IgD-negative memory B cell (primary cell): ENCODE data around the gene LRRC37B. TPM values are rescaled to one million over a fixed set of nuclear protein-coding genes. Genes with fewer than 3 reads are reported as not detected.

ENCODE experiments used
- H3K27ac Mint-ChIP-seq, 3 donors: one replicate each; pipeline ENCODE4 v1.8.0; 2020 to 2022; ENCODE audit warnings: mild to moderate bottlenecking in 3 of 3, mixed read lengths in 3 of 3, moderate library complexity in 1 of 3
- H3K27me3 Mint-ChIP-seq: one replicate; pipeline ENCODE4 v1.8.0; 2021; ENCODE audit warnings: mixed read lengths
- H3K36me3 Mint-ChIP-seq: one replicate; pipeline ENCODE4 v1.8.0; 2020; ENCODE audit warnings: mild to moderate bottlenecking, mixed read lengths
- H3K4me1 Mint-ChIP-seq, 3 donors: one replicate each; pipeline ENCODE4 v1.8.0; 2020 to 2022; ENCODE audit warnings: mixed read lengths in 3 of 3, mild to moderate bottlenecking in 1 of 3
- H3K4me3 Mint-ChIP-seq, 4 donors: one replicate each; pipeline ENCODE4 v1.8.0; 2020 to 2022; ENCODE audit warnings: mild to moderate bottlenecking in 4 of 4, mixed read lengths in 4 of 4, moderate library complexity in 3 of 4
- H3K9me3 Mint-ChIP-seq, 3 donors: one replicate each; pipeline ENCODE4 v1.8.0; 2020 to 2021; ENCODE audit warnings: mixed read lengths in 3 of 3, mild to moderate bottlenecking in 1 of 3
- polyA plus RNA-seq: library from polyadenylated mRNA; unstranded; fragments of 300-500 nt; fragmentation: Illumina TruSeq; gene quantifications from one replicate; pipeline ENCODE4 v1.2.3, GENCODE V29; 2021

LRRC37B gene
- polyA plus RNA-seq, 1 donor from 2014 or later, result 3.9 TPM

- Mint-ChIP-seq H3K4me3 (no peak overlapping the region), H3K27ac (no peak overlapping the region), H3K4me1 (peaks cover 0 to 5% (median 4%) of the 10 kb centered on the region in 3 donors), H3K36me3 (no peaks in the 10 kb centered on the region), H3K9me3 (no peaks in the 10 kb centered on the region), H3K27me3 (peaks cover 6% of the 10 kb centered on the region)
These were observed 93.9 kb downstream of the LRRC37B start for GRCh38 chr17:32100971-32101631.

GRCh38 chr17:32102172-32102571, 95.0 kb downstream of the LRRC37B start:
- Mint-ChIP-seq H3K36me3 (no peaks in the 10 kb centered on the region), H3K27ac (no peak overlapping the region), H3K4me3 (no peak overlapping the region)

GRCh38 chr17:32102646-32103186, 95.5 kb downstream of the LRRC37B start:
- peaks cover 2% of the 10 kb centered on the region for H3K27me3 Mint-ChIP-seq
- H3K27ac Mint-ChIP-seq, result no peak overlapping the region
- no peak overlapping the region for H3K4me3 Mint-ChIP-seq
- no peaks in the 10 kb centered on the region for H3K9me3 Mint-ChIP-seq
- peaks cover 0 to 7% (median 2%) of the 10 kb centered on the region in 3 donors for H3K4me1 Mint-ChIP-seq
- H3K36me3 Mint-ChIP-seq, result no peaks in the 10 kb centered on the region

More at GRCh38 chr17:32102172-32102571, 95.0 kb downstream of the LRRC37B start:
- peaks cover 0 to 6% (median 2%) of the 10 kb centered on the region in 3 donors for H3K4me1 Mint-ChIP-seq
- H3K27me3 Mint-ChIP-seq, result peaks cover 3% of the 10 kb centered on the region
- H3K9me3 Mint-ChIP-seq, result no peaks in the 10 kb centered on the region

Other genes with a start within 250 kb of the LRRC37B start
- 35.4 TPM for gene COPRS, start 148.1 kb upstream of the LRRC37B start, polyA plus RNA-seq
- gene UTP6, start 105.7 kb upstream of the LRRC37B start, polyA plus RNA-seq, result 66.3 TPM
- gene SUZ12, start 70.4 kb upstream of the LRRC37B start, polyA plus RNA-seq, result 25.0 TPM
- 17.0 TPM for gene RHOT1, start 135.1 kb downstream of the LRRC37B start, polyA plus RNA-seq